T-cell (primary cell): ENCODE measurements around the gene SATB1. TPM values are rescaled to one million over a fixed set of nuclear protein-coding genes. Genes with fewer than 3 reads are reported as not detected.

Experiments used
- ATAC-seq, 4 experiments: fragments of 200-7000 bp in 3 of 4; fragments of 150-1000 bp in 1 of 4; cut with Tn5 transposase; replicated peaks in 1 of 4; 1 replicate in 3 of 4; 2 replicates in 1 of 4; pipeline ENCODE4 v1.10.0; 2021; ENCODE audit warnings: moderate library complexity in 3 of 4, mild to moderate bottlenecking in 2 of 4, moderate number of reproducible peaks in 1 of 4
- CTCF ChIA-PET, 2 donors: fragments of 300-600 bp; sonication (Branson Sonifier 250); formaldehyde crosslinking; loops; one replicate each; lab custom pipeline; 2022; ENCODE audit warnings: antibody characterized with exemption in 2 of 2; lab: Charles Lee
- POLR2A ChIA-PET, 2 donors: fragments of 300-600 bp; sonication (Branson Sonifier 250); formaldehyde crosslinking; loops; one replicate each; lab custom pipeline; 2022; ENCODE audit warnings: antibody characterized with exemption in 2 of 2; lab: Charles Lee
- DNase-seq, 35 experiments: peaks; one replicate each; pipeline versions ENCODE4 v3.0.0 to v3.0.0-alpha.2; 2013 to 2023
- H3K27ac ChIP-seq: one replicate; pipeline ENCODE4 v1.5.1; 2013; ENCODE audit warnings: low read length
- H3K27me3 ChIP-seq, 2 experiments: replicated peaks in 1 of 2; 1 replicate in 1 of 2; 2 replicates in 1 of 2; pipeline versions ENCODE4 v1.6.1 to v1.7.0; 2013; ENCODE audit warnings: low read length in 1 of 2, mixed read lengths in 1 of 2; ENCODE audit not compliant: control insufficient read depth in 2 of 2, insufficient read depth in 2 of 2; ENCODE audit errors: extremely low read depth in 1 of 2
- H3K36me3 ChIP-seq, 2 donors: 1 replicate in 1 of 2; 2 replicates in 1 of 2; pipeline versions ENCODE4 v1.6.1 to v1.7.0; 2013; ENCODE audit warnings: low read length in 1 of 2; ENCODE audit not compliant: control insufficient read depth in 2 of 2, insufficient read depth in 1 of 2; ENCODE audit errors: extremely low read depth in 1 of 2
- H3K4me1 ChIP-seq, 2 experiments: 1 replicate in 1 of 2; 2 replicates in 1 of 2; pipeline versions ENCODE4 v1.6.1 to v1.7.0; 2013; ENCODE audit warnings: low read length in 2 of 2, mixed read lengths in 1 of 2; ENCODE audit not compliant: insufficient read depth in 2 of 2, control insufficient read depth in 1 of 2; ENCODE audit errors: extremely low read depth in 1 of 2
- H3K4me3 ChIP-seq, 2 donors: 1 replicate in 1 of 2; 2 replicates in 1 of 2; pipeline versions ENCODE4 v1.5.1 to v1.7.0; 2013; ENCODE audit warnings: mild to moderate bottlenecking in 2 of 2, low read length in 1 of 2, moderate library complexity in 1 of 2; ENCODE audit not compliant: control insufficient read depth in 1 of 2; ENCODE audit errors: extremely low read depth in 1 of 2
- H3K9me3 ChIP-seq: 2 replicates; pipeline ENCODE4 v1.7.0; 2013
- H3K27ac Mint-ChIP-seq, 2 donors: one replicate each; pipeline ENCODE4 v1.8.0; 2020 to 2021; ENCODE audit warnings: mild to moderate bottlenecking in 2 of 2, mixed read lengths in 2 of 2
- H3K27me3 Mint-ChIP-seq, 2 donors: one replicate each; pipeline ENCODE4 v1.8.0; 2021 to 2022; ENCODE audit warnings: mixed read lengths in 2 of 2
- H3K36me3 Mint-ChIP-seq: one replicate; pipeline ENCODE4 v1.8.0; 2021; ENCODE audit warnings: mixed read lengths
- H3K4me1 Mint-ChIP-seq, 3 donors: one replicate each; pipeline ENCODE4 v1.8.0; 2020 to 2022; ENCODE audit warnings: mixed read lengths in 3 of 3, mild to moderate bottlenecking in 1 of 3
- H3K4me3 Mint-ChIP-seq, 3 donors: one replicate each; pipeline ENCODE4 v1.8.0; 2020 to 2022; ENCODE audit warnings: mild to moderate bottlenecking in 3 of 3, mixed read lengths in 3 of 3, moderate library complexity in 3 of 3
- H3K9me3 Mint-ChIP-seq, 3 donors: one replicate each; pipeline ENCODE4 v1.8.0; 2020 to 2022; ENCODE audit warnings: mixed read lengths in 3 of 3
- WGBS: methylation state at CpG from one replicate; pipeline ENCODE4 v1.1.5; 2013; ENCODE audit warnings: missing lambda C conversion rate; ENCODE audit not compliant: insufficient coverage; 5-methylcytosine and 5-hydroxymethylcytosine counted together
- total RNA-seq, 35 experiments: library from RNA in 6 of 35; stranded (reverse) in 6 of 35; fragments of 120-200 nt in 1 of 35; gene quantifications; one replicate each; pipeline versions ENCODE4 v1.2.1 to v1.2.4 and lab custom pipeline; 2013 to 2026

The SATB1 gene
- total RNA-seq, 5 donors from 2014 or later (not counting 1 experiment from before 2014, with no cell fraction given), result 204 to 417 (median 282) TPM

DNA sequence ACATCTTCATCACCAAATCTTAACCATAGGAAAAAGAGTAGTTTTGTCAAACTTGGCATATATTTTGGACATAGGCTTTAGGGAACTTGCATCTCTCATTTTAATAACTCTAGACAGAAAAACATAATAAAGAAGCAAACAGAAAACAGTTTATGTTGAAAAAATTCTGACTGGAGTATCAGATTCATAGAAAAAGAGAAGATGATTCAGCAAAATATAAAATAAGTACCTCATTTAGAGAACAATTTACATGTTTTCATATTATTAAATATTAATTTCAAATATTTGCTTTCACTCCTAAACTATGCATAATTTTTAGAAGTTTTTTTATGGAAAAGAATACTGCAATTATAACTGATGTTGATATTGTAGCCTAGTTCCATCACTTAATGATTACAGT is 12.5 kb downstream of the SATB1 start:
- H3K4me3 Mint-ChIP-seq, result peak overlapping the region; percentile 5 to 61 (median 52)
- H3K9me3 Mint-ChIP-seq, result no peaks in the 10 kb centered on the region
- no peaks in the 10 kb centered on the region for H3K9me3 ChIP-seq
- H3K4me3 ChIP-seq, result no peak overlapping the region
- peaks cover 0 to 49% of the 10 kb centered on the region in 2 donors for H3K36me3 ChIP-seq
- no peaks in the 10 kb centered on the region for H3K27me3 Mint-ChIP-seq
- DNase-seq (no peak), ATAC-seq (no peak)
- no peaks in the 10 kb centered on the region for H3K27me3 ChIP-seq
- H3K27ac Mint-ChIP-seq, result peak overlapping the region; percentile 77 to 91
- H3K4me1 ChIP-seq, result peaks cover 15 to 85% of the 10 kb centered on the region in 2 experiments
- peak overlapping the region; percentile 47 for H3K27ac ChIP-seq
- ChIA-PET CTCF (interaction anchor here in 1 of 2 donors (1.1 to 1.6 kb wide), 3 partner anchors 10 to 34 kb away, joined by 3 to 5 read pairs (median 3); no protein-coding TSS in a partner anchor), POLR2A (no interaction called here)
- H3K4me1 Mint-ChIP-seq, result peaks cover 82 to 90% (median 89%) of the 10 kb centered on the region in 3 donors
- peaks cover 65% of the 10 kb centered on the region for H3K36me3 Mint-ChIP-seq

DNA sequence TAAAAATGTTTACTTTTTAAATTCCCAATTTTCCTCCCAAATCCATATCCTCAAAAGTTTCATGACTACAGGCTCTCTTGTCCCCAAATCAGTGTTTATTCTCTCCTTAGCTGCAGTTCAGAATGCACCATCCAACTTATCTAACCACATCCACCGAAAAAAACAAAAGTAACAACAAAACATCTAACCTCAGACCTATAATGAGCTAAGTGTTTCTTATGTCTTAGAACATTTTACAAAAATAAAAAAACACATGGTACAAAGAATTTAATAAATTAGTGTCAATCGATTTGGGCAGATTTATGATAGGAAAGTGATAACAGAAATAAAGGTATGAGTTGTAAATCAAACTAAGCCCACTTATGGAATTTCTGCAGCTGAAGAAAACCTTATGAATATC is 13.6 kb downstream of the SATB1 start:
- H3K27ac ChIP-seq, result peak overlapping the region; percentile 47
- DNase-seq, result peak in 1 of 35 experiments; percentile 53
- H3K4me3 ChIP-seq, result peak overlapping the region in 1 of 2 donors; percentile 8
- ATAC-seq, result peak; percentile 59 to 77 (median 70)
- no peaks in the 10 kb centered on the region for H3K9me3 ChIP-seq
- CTCF ChIA-PET, result interaction anchor here (0.5 to 1.0 kb wide), 7 partner anchors 10 to 347 kb away, joined by 3 to 4 read pairs (median 4); no protein-coding TSS in a partner anchor
- WGBS, result no CpG with 5 or more reads among the region's 2 CpGs
- peaks cover 15 to 84% of the 10 kb centered on the region in 2 experiments for H3K4me1 ChIP-seq
- Mint-ChIP-seq H3K36me3 (peaks cover 65% of the 10 kb centered on the region), H3K27ac (peak overlapping the region; percentile 77 to 91), H3K4me3 (peak overlapping the region; percentile 52 to 61 (median 52)), H3K9me3 (no peaks in the 10 kb centered on the region), H3K27me3 (no peaks in the 10 kb centered on the region), H3K4me1 (peaks cover 82 to 90% (median 88%) of the 10 kb centered on the region in 3 donors)
- H3K27me3 ChIP-seq, result no peaks in the 10 kb centered on the region
- peaks cover 0 to 45% of the 10 kb centered on the region in 2 donors for H3K36me3 ChIP-seq
- POLR2A ChIA-PET, result interaction anchor here (0.5 to 1.5 kb wide), 9 partner anchors 10 to 36 kb away, joined by 3 to 5 read pairs (median 4); no protein-coding TSS in a partner anchor

GRCh38 chr3:18410205-18410604 is 14.9 kb downstream of the SATB1 start:
- ChIA-PET CTCF (interaction anchor here in 1 of 2 donors (1.1 kb wide), 1 partner anchor 20 kb away, joined by 4 read pairs; no protein-coding TSS in a partner anchor), POLR2A (interaction anchor here in 1 of 2 donors (0.6 kb wide), 1 partner anchor 38 kb away, joined by 3 read pairs; no protein-coding TSS in a partner anchor)
- Mint-ChIP-seq H3K27ac (peak overlapping the region; percentile 79 to 93), H3K4me1 (peaks cover 83 to 92% (median 89%) of the 10 kb centered on the region in 3 donors), H3K36me3 (peaks cover 64% of the 10 kb centered on the region), H3K4me3 (peak overlapping the region; percentile 35 to 52 (median 43)), H3K9me3 (no peaks in the 10 kb centered on the region), H3K27me3 (no peaks in the 10 kb centered on the region)
- Histone ChIP-seq H3K27me3 (no peaks in the 10 kb centered on the region), H3K36me3 (peaks cover 0 to 33% of the 10 kb centered on the region in 2 donors), H3K27ac (no peak overlapping the region), H3K4me3 (no peak overlapping the region), H3K4me1 (peaks cover 15 to 84% of the 10 kb centered on the region in 2 experiments), H3K9me3 (no peaks in the 10 kb centered on the region)
- WGBS, result no CpG with 5 or more reads among the region's 6 CpGs
- DNase-seq (peak in 1 of 35 experiments; percentile 31), ATAC-seq (peak in 3 of 4 experiments; percentile 42 to 45 (median 42))

DNA sequence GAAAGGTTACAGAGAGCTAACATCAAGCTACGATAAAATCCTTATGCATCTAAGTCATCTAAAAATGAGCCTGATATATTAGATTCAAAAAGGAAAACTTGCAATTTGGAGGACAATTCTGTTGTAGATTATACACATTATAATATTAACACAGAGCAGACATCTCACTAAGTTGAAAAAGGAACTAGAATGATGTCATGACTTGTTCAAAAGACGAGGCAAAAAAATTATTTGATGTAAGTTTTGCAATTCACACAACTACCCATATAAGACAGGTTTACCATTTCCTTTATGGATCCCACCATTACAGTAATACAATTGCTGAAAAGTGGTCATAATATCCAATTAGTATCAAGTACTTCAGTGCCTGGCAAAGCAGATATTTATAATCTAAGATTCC is 15.9 kb downstream of the SATB1 start:
- Histone ChIP-seq H3K27ac (no peak overlapping the region), H3K9me3 (no peaks in the 10 kb centered on the region), H3K27me3 (no peaks in the 10 kb centered on the region), H3K4me3 (no peak overlapping the region), H3K36me3 (peaks cover 0 to 23% of the 10 kb centered on the region in 2 donors), H3K4me1 (peaks cover 9 to 84% of the 10 kb centered on the region in 2 experiments)
- peak in 1 of 35 experiments; percentile 32 for DNase-seq
- peaks cover 84 to 92% (median 90%) of the 10 kb centered on the region in 3 donors for H3K4me1 Mint-ChIP-seq
- peak in 1 of 4 experiments; percentile 44 for ATAC-seq
- CTCF ChIA-PET, result interaction anchor here in 1 of 2 donors (1.1 kb wide), 1 partner anchor 20 kb away, joined by 4 read pairs; no protein-coding TSS in a partner anchor
- no peaks in the 10 kb centered on the region for H3K27me3 Mint-ChIP-seq
- peaks cover 61% of the 10 kb centered on the region for H3K36me3 Mint-ChIP-seq
- WGBS, result no CpG with 5 or more reads among the region's 2 CpGs
- POLR2A ChIA-PET, result interaction anchor here in 1 of 2 donors (0.6 kb wide), 1 partner anchor 322 kb away, joined by 3 read pairs; no protein-coding TSS in a partner anchor
- no peaks in the 10 kb centered on the region for H3K9me3 Mint-ChIP-seq
- H3K27ac Mint-ChIP-seq, result peak overlapping the region; percentile 39 to 93
- peak overlapping the region in 2 of 3 donors; percentile 31 to 52 for H3K4me3 Mint-ChIP-seq

DNA sequence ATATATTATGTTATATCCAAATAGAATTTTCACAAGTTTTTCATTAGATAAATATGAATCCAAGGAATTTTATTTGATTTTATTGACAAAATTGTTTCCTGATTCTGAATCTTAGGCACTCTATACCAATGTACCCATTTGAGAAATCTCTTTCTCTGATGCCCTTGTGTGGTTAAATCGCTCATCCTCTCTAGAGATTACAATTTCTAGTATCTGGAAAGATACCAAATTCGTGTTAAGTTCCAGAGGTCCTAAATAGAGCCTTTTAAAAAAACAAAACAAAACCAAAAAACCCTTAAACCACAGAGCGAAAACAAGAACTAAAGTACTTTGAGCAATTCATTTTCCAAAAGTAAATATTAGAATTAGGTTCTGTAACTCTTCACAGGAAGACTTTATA is 20.0 kb downstream of the SATB1 start:
- POLR2A ChIA-PET, result interaction anchor here (0.6 to 0.9 kb wide), 3 partner anchors 9 to 300 kb away, joined by 3 to 4 read pairs (median 3); no protein-coding TSS in a partner anchor
- Mint-ChIP-seq H3K9me3 (no peaks in the 10 kb centered on the region), H3K4me3 (peak overlapping the region in 2 of 3 donors; percentile 17 to 46), H3K36me3 (peaks cover 66% of the 10 kb centered on the region), H3K4me1 (peaks cover 97 to 100% (median 98%) of the 10 kb centered on the region in 3 donors), H3K27me3 (no peaks in the 10 kb centered on the region), H3K27ac (peak overlapping the region; percentile 90 to 93)
- Histone ChIP-seq H3K27ac (no peak overlapping the region), H3K27me3 (no peaks in the 10 kb centered on the region), H3K9me3 (no peaks in the 10 kb centered on the region), H3K4me3 (no peak overlapping the region), H3K36me3 (peaks cover 0 to 20% of the 10 kb centered on the region in 2 donors), H3K4me1 (peaks cover 5 to 84% of the 10 kb centered on the region in 2 experiments)
- CTCF ChIA-PET, result interaction anchor here in 1 of 2 donors (0.7 to 1.7 kb wide), 3 partner anchors 8 to 41 kb away, joined by 3 to 5 read pairs (median 3); no protein-coding TSS in a partner anchor
- no CpG with 5 or more reads among the region's 3 CpGs for WGBS
- ATAC-seq, result no peak
- no peak for DNase-seq

GRCh38 chr3:18403061-18403460 is 22.1 kb downstream of the SATB1 start:
- Histone ChIP-seq H3K9me3 (no peaks in the 10 kb centered on the region), H3K27ac (peak overlapping the region; percentile 3), H3K4me3 (no peak overlapping the region), H3K27me3 (no peaks in the 10 kb centered on the region), H3K36me3 (peaks cover 0 to 28% of the 10 kb centered on the region in 2 donors), H3K4me1 (peaks cover 5 to 88% of the 10 kb centered on the region in 2 experiments)
- no peak for DNase-seq
- Mint-ChIP-seq H3K4me3 (peak overlapping the region; percentile 4 to 65 (median 64)), H3K9me3 (peaks cover 0 to 3% (median 0%) of the 10 kb centered on the region in 3 donors), H3K27ac (peak overlapping the region; percentile 91 to 93), H3K4me1 (peaks cover 95 to 100% (median 98%) of the 10 kb centered on the region in 3 donors), H3K36me3 (peaks cover 68% of the 10 kb centered on the region), H3K27me3 (no peaks in the 10 kb centered on the region)
- WGBS, result 83% methylated on average over 1 of the region's 2 CpGs
- ATAC-seq, result no peak
- POLR2A ChIA-PET, result interaction anchor here in 1 of 2 donors (1.0 to 2.5 kb wide), 2 partner anchors 10 to 12 kb away, joined by 4 to 10 read pairs; no protein-coding TSS in a partner anchor
- CTCF ChIA-PET, result interaction anchor here in 1 of 2 donors (1.2 kb wide), 1 partner anchor 13 kb away, joined by 4 read pairs; no protein-coding TSS in a partner anchor
